Measurements from ENCODE around the gene CRADD.
A peak's percentile ranks its signal among the peaks of the same experiment; 100 is the strongest.
"Not testable (repeated sequence)": the region's sequence is repeated elsewhere in the genome, so short reads cannot be mapped to it uniquely, and the experiment has no call there.

Gene CRADD

DNA sequence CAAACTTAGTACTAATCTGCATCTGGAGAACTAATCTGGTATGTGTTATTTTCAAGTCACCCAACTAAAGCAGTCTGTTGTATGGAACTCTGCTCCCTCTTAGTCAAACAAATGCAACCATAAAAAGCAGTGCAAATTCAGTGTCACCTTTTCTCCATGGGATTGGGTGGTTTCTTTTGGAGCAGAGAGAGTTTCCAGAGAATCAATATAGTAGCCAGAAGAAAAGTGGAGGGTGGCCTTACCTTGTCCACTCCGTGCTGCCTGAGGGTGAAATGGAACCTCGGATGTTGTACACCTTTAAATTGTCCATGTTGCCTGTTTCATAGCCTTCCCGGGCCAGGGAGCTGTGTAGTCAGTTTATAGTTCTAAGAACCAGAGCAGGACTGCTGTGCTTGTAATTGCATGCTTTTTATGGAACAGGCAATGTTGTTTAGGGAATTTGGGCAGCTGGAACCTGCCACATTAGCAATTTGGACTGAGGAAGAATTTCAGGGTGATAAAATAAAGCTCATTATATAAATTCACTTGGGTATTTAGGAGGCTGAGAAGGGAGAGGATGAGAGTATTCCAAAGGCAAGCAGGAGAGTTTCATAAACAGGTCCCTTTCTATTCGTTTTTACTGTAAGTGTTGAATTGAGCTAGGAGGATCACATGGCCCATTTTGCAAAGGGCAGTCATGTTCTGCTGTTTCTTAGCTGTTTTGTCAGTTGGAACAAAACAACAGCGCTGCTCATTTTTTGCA is 60.5 kb downstream of the CRADD start:
- no peak for DNase-seq (ENCODE audit: low read depth)

DNA sequence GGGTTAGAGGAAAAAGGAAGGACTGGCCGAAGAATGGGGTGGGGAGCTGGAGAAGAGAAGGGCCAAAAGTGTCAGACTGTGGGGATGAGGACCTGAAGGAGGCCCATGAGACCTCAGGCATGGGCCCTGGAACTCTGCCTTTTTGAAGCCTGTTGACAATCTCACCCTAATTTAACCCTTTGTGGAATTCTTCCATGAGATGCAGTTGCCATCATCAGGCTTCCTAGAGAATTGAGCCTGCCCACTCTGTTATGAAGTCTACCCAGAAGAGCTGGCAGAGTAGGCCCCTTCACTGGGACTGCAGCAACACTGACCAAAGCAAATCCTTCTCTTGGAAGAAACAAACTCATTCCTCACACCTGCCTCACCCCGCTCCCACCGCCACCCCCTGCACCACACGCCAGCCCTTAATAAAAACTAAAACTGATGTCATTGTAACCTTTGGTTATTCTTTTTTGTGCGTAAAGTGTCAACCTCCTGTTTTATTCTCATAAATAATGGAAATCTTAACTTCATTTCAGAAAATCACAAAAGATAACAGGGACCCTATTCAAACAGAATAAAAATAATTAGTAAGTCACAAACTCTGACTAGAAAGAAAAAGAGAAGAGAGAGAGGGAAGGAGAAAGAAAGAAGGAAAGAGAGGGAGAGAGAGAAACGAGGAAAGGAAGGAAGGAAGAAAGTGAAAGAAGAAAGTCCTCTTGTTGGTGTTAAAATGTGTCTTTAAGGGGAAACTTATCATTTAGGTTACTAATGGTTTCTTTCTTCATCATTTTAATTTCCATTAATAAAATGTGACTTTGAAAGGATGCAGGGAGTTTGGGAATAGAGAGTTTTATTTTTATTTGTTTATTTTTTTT is 61.3 kb downstream of the CRADD start:
- no peak for DNase-seq (ENCODE audit: low read depth)

DNA sequence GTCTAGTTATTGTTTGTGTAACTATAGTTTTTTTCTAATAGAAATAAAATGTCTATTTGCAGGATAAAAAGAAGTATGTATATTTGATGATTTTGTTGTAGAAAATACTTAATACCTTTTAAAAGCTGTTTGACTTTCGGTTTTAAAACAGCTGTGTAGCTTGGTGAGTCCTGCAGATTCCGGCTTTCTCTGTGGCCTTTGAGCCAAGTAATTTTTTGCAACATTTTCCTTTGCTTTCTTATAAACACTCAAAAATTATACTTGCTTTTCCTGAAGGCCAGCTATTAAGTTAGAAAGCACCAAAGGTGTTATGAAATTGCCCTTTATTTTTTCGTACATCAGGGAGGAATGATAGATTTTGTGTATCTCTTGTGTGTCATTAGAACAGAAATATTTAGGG is 63.6 kb downstream of the CRADD start:
- DNase-seq (ENCODE audit: low read depth): no peak

DNA sequence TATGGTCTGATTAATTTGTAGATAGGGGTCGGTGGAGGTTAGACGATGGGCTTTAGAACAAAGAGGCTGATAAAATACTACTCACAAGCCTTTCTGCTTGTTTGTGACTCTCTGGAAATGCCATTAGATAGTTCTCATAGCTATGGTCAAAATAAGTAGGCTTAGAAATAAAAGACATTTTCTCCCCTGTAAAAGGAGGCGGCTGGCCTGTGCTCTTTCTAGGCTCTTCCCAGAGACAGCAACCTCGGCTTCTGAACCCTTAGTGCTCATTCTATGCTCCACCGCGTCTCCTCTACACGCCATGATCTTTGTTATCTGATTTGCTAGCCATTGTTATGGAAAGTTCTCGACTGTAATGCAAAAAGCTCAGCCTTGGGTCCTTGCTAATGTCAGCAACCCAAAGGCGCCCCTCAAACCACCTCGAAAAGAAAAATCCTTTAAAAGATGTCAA is 64.5 kb downstream of the CRADD start:
- no peak for DNase-seq (ENCODE audit: low read depth)

DNA sequence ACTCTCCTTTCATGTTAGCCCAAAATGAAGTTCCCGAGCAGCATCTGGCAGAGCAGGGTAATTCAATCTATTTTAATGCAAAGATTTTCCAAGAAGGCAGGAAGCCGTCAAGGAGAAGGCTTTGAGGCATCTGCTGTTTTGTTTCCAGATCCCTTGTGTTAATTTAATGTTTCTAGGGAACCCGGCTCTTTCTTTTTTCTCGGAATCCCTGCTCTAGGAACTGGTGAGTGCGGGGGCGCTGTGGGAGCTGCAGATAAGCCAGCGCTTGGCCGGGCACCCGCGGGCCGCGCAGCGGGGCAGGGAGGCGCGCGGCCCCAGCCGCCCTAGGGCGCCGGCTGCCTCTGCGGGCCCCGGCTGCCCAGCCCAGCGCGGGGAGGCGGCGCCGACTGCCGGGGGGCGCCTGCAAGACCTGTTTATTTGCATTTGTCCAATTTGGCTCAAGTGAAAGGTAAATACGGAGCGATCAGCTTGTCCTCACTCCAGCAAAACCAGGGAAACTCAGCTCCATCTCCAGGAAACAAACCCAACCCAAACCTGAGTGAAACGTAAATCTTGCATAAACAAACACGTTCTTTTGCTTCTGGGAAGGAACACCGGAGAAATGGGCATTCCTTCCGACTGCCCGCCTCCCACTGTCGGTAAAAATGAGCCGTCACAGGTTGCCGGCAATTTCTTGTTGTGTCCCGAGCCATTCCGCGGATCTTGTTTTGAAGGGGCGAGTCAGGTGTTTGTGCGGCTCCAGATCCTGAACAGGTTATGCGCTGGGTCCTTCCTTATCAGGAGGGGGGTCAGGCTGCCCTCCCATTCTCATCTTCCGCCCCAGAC is 65.1 kb downstream of the CRADD start:
- DNase-seq (ENCODE audit: low read depth): peak; percentile 28

DNA sequence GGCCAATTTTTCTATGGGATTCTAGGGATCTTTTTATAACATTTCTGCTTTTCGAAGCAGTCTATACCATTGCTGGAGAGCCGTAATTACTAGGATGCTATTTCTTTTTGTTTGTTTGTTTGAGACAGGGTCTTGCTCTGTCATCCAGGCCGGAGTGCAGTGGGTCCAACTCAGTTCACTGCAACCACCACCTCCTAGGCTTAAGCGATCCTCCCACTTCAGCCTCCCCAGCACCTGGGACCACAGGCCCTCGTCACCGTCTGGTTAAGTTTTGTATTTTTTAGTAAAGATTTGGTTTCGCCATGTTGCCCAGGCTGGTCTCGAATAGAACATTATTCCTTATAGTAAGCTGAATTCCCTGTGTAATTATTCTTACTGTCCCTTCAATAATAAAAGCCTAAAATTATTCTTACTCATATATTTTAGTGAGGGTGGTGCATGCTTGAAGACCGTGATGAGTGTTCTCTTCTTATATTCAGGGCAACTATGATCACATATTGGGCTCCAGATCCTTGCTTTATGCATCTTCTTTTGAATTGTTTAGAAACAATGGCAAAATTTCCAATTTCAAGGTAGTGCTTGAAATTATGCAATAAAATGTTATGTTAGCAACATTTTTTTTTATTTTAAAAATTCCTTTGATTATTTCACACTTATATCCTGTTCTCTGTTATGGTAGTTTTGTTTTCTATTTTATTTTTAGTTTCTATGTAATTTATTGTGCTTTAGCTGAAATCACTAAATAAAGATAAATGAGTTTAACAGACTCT is 66.2 kb downstream of the CRADD start:
- no peak for DNase-seq (ENCODE audit: low read depth)

DNA sequence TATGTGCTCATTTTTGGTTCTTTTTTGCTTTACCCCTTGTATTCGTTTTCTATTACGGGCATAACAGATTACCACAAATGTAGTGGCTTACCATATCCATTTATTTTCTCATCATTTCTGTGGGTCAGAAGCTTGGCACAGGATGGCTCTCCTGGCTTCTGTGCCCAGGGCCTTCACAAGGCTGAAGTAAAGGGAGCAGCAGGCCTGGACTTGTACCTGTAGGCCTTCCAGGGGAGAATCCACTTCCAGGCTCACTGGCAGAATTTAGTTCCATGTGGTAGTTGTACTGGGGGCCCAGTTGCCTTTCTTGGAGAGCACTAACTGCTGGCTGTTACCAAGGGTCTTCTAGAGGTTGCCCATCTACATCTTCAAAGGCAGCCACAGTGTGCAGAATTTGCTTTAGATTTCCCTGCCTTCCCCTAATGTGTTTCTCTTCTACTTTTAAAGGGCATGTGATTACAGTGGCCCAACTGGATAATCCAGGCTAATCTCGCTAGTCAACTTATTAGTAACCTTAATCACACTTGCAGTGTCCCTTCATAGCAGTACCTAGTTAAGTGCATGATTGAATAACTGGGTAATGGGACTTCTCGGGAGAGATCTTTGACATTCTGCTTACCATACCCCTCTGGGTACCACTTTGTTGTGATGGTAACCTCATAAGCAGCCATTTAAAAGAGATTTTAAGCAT is 67.0 kb downstream of the CRADD start:
- DNase-seq (ENCODE audit: low read depth): no peak

DNA sequence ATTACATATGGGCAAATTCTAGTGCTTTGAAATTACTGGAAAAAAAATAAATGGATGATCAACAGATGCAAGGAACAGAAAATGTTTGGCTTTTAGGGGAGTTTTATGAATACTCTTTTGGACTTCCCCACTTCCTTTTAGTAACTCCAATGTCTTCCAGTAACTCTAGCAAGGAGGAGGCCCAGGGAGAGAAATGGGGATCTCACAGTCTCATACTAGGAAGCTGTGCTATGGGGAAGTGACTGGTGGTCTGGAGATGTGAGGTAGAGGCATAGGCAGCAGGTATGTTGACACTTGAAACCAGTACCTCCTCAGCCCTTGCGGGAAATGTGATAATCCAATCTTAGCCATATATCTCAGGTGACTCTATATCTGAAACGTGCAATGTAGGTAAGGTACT is 68.1 kb downstream of the CRADD start:
- DNase-seq (ENCODE audit: low read depth): no peak

DNA sequence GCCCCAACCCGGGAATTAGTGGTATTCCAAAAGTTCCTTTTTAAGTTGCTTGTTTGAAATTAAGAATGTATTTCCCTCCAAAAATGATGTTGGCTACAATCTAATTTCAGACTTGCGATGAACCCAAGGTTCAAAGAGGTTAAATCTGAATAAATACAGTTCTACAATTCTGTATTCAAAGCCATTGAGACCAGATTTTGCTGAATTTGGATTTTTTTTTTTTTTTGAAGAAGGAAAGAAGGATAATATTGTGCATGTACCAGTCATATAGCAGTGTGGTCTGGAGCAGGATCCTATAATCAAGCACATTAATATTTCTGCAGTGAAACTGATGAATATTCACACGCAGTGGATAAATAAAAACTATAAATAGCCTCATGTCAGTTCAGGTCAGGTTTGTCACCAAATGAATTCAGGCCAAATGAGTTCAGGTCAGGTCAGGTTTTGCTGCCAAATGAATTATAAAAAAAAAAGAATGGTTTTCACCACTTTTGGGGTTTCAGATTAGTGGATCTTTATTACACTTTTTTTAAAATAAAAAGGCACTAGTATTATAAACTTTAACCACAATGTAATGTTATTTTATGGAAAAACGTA is 69.5 kb downstream of the CRADD start:
- DNase-seq (ENCODE audit: low read depth): no peak

DNA sequence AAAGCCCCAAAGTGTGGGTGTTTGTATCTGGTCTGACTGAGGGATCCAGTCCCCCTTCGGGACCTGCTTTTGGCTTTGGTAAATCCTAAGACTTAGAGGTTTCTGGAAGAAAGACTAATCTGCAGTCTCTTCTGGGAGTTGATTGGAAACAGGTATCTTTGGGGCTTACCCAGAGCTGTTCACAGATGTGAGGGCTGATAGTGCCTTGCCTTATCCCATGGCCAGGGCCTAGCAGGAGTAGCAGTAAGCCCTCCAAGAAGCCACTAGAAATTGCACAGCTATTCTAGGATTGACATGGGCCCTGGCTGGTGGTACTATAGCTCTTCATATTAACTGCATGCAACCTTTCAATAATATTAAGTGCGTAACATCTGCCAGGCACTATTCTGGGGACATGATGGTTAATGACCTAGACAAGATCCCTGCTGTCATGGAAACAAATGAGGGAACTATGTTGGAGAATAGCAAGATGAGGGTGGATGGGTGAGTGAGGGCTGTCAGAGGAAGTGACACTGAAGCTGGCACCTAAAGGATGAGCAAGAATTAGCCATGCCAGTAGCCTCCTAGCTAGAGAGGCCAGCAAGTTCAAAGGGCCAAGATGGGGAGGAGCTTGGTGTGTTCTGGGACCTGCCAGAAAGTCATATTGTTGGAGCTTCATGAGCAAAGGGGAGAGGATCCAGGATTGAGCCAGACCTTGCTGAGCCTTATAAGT is 71.7 kb downstream of the CRADD start:
- DNase-seq (ENCODE audit: low read depth): no peak

DNA sequence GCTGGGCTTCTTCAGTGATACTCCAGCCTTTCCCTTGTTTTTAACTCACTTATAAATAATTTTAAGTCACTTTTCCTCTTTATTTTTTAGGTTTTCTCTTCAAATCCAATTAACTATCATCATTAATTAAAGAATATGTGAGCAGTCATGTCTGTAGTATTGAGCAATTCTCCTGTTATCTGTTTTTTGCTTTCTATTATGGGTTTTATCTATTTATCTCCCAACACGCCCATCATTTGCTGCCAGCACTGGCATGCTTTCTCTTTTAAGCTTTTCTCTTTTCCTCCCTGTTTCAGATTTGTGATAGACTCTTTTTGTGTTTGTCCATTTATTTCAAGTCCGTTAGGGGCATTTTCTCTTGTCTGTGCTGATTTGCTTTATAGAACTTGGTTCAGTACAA is 72.3 kb downstream of the CRADD start:
- no peak for DNase-seq (ENCODE audit: low read depth)

DNA sequence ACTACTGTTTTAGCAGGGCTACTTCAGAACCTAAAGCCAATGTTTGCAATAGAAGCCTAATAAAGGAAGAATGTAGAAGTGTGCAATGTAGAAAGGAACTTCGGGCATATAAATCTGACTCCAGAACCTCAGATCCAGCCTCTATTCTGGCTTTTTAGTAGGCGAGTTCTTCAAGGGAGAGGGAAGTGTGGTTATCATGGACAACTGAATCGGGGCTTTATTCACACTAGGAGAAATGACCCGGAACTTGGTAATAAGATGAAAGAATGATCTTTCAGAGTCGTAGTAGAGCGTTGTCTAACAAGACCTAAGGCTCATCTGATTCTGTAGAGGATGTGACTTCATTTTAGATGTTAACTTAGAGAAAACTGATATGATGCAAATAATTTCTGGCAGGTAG is 72.9 kb downstream of the CRADD start:
- no peak for DNase-seq (ENCODE audit: low read depth)

DNA sequence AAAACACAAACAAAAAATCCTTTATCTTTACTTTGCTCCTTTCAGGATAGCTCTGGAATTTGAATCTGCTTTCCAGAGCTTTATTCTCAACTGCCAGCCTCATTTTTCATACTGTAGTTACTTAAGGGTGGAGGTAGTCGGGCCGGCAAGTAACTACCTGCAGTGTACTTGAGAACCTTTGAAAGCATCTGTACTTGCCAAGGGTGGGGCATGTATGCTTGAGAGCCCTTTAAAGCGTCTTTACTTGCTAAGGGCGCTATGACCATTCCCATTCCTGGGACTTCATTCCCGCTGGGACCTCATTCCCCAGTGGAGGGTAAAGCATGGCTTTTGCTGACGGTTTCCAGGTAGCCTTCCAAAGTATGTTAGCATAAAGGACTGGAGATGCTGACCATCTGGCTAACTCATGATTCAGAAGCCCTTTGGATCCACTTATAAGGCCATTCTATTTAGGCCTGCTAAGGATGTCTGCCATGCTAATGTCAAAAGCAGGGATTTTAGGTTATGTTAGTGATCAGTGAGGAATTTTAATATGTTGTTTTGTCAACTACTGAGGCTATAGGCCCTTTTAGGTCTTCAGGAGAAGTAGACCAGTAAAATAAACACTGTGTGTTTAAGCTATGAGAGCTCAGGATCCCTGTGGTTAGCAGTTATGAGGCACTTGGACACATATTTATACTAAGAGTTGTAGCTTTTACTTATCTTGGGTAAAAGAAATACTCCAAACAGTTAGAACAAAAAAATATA is 74.9 kb downstream of the CRADD start:
- DNase-seq (ENCODE audit: low read depth): no peak

DNA sequence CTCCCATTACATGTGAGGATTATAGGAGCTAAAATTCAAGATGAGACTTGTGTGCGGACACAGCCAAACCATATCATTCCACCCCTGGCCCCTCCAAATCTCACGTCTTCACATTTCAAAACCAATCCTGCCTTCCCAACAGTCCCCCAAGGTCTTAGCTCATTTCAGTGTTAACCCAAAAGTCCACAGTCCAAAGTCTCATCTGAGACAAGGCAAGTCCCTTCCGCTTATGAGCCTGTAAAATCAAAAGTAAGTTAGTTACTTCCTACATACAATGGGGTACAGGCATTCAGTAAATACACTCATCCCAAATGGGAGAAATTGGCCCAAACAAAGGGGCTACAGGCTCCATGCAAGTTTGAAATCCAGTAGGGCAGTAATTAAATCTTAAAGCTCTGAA is 76.1 kb downstream of the CRADD start:
- DNase-seq (ENCODE audit: low read depth): no peak

DNA sequence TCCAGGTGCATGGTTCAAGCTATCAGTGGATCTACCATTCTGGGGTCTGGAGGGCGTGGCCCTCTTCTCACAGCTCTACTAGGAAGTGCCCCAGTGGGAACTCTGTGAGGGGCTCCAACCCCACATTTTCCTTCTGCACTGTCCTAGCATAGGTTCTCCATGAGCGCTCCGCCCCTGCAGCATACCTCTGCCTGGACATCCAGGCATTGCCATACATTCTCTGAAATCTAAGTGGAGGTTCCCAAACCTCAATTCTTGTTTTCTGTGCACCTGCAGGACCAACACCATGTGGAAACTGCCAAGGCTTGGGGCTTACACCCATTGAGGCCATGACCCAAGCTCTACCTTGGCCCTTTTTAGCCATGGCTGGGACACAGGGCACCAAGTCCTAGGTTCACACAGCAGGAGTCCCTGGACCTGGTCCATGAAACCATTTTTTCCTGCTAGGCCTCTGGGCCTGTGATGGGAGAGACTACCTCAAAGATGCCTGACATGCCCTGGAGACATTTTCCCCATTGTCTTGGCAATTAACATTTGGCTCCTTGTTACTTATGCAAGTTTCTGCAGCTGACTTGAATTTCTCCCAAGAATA is 76.8 kb downstream of the CRADD start:
- DNase-seq (ENCODE audit: low read depth): no peak

DNA sequence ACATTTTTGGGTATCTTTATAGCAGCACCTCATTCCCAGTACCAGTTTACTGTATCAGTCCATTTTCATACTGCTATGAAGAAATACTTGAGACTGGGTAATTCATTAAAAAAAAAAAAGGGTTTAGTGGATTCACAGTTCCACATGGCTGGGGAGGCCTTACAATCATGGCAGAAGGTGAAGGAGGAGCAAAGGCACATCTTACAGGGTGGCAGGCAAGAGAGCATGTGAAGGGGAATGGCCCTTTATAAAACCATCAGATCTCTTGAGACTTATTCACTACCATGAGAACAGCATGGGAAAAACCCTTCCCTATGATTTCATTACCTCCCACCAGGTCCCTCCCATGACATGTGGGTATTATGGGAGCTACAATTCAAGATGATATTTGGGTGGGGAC is 77.7 kb downstream of the CRADD start:
- DNase-seq (ENCODE audit: low read depth): not testable (repeated sequence)

DNA sequence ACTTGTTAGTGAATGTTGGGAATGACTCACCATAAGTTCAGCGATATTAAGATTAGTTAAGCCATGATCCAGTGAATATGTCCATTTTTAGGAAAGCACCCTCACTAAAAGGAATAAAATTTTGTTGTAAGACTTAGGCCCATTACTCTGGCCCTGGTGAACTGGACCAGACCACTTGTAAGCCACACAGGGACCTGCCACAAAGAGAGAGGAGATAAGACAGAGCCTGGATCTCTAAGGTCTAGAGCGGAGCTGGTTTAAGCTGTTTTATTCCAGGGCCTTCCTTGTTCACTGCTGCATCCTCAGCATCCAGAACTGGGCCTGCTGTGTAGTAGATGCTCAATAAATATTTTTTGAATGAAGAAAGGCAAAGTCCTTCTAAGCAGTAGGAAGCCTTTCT is 79.1 kb downstream of the CRADD start:
- no peak for DNase-seq (ENCODE audit: low read depth)

DNA sequence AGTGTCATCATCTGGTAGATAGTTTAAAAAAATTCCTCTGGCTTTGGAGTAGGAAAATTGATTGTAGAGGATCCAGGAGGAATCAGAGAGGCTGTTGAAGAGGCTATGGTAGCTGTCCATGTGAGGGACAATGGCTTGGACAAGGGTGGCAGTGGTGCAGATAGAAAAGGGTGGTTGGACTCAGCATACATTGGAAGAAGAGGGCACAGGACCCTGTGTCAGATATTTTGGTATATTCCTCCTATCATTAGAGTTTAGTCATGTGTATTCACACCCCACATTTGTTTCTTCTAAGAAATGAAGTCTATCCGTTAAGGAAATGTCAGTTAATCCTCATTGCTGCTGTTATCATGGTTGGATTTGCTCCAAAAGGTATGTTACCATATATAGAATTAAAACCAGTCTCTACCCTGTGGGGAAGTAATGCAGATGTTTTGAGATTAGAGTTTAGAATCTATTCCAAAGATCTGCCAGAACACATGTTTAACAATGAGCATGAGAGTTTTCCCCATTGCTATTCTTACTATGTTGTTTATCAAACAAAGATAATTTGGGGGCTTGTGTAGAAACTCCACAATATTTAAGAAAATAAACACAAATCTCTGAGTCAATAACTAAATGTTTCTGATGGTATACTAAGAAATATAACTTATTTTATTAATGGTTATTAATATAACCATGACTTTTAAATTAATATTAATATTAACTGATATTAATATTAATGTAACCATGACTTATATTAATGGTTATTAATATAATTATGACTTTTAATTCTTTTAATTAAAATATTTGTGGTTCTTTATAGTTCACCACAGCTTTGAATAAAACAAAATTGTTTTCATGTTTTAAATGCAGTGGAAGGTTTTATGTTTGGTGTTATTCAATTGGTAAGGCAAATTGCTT is 80.9 kb downstream of the CRADD start:
- DNase-seq (ENCODE audit: low read depth): no peak
